ENCODE measurements around the gene ISL1. TPM values are rescaled to one million over a fixed set of nuclear protein-coding genes. Genes with fewer than 3 reads are reported as not detected.

ISL1 gene
- total and polyA plus RNA-seq, 2 of the 8 experiments (the other 6 are each of a cell fraction or from before 2014, with no cell fraction given): 0.05 to 0.19 TPM

GRCh38 chr5:51380603-51381207 lies 2.5 kb upstream of the ISL1 start (continued):
- TF ChIP-seq CTCF (IDR thresholded peaks at IDR 0.05; ENCODE audit: control extremely low read depth in 1 of 3, insufficient read depth in 1 of 3, low read depth in 1 of 3, low read length in 3 of 3) (peak in 2 of 3 experiments; percentile 13 to 60; a peak in 2 of 4 replicates), RBBP5 (IDR thresholded peaks at IDR 0.05; ENCODE audit: borderline replicate concordance, low read depth, low read length) (no peak), SP4 (IDR thresholded peaks at IDR 0.05; ENCODE audit: low read length) (no peak), SIN3A (conservative IDR thresholded peaks at IDR 0.05 in 1 of 2, IDR thresholded peaks at IDR 0.05 in 1 of 2; ENCODE audit: low read depth in 1 of 2, low read length in 2 of 2) (no peak), EGR1 (IDR thresholded peaks at IDR 0.05; ENCODE audit: borderline replicate concordance, low read depth, low read length) (no peak)

All from H1 (cell line).